ENCODE measurements around the gene THAP7. TPM values are rescaled to one million over a fixed set of nuclear protein-coding genes. Genes with fewer than 3 reads are reported as not detected.

THAP7 gene
- total RNA-seq, 1 donor from 2014 or later, result 12.2 TPM

DNA sequence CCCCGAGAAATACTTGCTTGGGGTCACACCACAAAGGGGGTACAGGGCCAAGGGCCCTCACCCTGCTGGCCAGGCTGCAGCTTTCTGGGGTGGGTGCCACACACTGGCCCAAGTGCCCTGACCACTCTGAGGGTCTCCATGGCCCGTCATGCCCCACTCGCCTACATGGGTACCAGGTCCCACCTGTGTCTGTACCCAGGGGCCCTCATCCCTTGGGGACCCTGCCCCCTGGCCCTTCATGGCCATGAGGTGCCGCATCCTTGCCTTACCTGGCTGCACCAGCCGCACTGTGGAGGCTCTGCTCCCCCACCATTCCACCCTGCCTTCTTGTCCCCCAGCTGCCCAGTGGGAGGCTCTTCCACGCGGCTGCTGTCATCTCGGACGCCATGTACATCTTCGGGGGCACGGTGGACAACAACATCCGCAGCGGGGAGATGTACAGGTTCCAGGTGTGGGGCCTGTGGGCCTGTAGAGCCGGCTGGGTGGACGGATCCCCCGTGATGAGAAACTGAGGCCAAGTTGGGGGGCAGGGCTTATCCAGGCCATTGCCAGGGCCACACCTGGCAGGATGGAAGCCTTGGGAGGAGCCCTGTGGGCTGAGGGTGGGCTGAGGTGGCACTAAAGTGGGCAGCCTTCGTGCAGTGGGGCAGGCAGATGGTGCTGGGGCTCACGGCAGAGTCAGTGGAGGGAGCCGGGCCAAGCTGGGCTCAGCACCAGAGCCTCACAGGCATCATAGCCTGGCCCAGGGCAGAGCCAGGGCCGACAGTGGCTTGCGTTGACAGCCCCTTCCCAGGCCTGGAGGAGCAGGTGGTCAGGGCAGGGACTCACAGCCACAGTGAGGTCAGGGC, 9.2 kb downstream of the THAP7 start:
- FAIRE-seq (no peak), DNase-seq (ENCODE audit: low read depth) (no peak)
- TF ChIP-seq, protein P1, sequence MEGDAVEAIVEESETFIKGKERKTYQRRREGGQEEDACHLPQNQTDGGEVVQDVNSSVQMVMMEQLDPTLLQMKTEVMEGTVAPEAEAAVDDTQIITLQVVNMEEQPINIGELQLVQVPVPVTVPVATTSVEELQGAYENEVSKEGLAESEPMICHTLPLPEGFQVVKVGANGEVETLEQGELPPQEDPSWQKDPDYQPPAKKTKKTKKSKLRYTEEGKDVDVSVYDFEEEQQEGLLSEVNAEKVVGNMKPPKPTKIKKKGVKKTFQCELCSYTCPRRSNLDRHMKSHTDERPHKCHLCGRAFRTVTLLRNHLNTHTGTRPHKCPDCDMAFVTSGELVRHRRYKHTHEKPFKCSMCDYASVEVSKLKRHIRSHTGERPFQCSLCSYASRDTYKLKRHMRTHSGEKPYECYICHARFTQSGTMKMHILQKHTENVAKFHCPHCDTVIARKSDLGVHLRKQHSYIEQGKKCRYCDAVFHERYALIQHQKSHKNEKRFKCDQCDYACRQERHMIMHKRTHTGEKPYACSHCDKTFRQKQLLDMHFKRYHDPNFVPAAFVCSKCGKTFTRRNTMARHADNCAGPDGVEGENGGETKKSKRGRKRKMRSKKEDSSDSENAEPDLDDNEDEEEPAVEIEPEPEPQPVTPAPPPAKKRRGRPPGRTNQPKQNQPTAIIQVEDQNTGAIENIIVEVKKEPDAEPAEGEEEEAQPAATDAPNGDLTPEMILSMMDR (IDR thresholded peaks at IDR 0.05; ENCODE audit: insufficient read depth, low read depth, low read length), result no peak
- TF ChIP-seq EZH2 (IDR thresholded peaks at IDR 0.05; ENCODE audit: insufficient read depth, low read length), result no peak

DNA sequence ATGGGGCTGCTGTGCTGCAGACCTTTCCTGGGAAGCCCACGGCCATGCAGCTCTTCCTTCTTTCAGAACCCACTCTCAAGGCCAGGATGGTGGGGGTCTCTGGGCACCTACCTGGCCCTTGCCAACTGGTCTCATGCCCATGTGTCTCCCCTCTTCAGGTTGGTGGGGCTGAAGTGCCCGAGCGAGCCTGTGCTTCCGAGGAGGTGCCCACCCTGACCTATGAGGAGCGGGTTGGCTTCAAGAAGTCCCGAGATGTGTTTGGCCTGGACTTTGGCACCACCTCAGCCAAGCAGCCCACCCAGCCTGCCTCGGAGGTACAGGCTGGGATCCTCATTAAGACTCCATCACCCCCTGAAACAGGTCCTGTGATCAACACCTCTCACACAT, 9.9 kb downstream of the THAP7 start:
- no peak overlapping the region for H3K4me2 ChIP-seq (ENCODE audit: low read length)
- H3K9ac ChIP-seq (ENCODE audit: low read length), result no peak overlapping the region
- peaks cover 14% of the 10 kb centered on the region for H4K20me1 ChIP-seq (ENCODE audit: insufficient read depth, low read length)
- H3K36me3 Mint-ChIP-seq (ENCODE audit: low read depth, unreplicated experiment), result peaks cover 12% of the 10 kb centered on the region
- no peaks in the 10 kb centered on the region for H3K4me1 Mint-ChIP-seq (ENCODE audit: low read depth, unreplicated experiment)
- FAIRE-seq, result no peak
- no peak overlapping the region for H3K27ac Mint-ChIP-seq (ENCODE audit: unreplicated experiment)
- no peaks in the 10 kb centered on the region for H3K9me3 ChIP-seq (ENCODE audit: insufficient read depth, low read depth, low read length)
- H3K4me3 ChIP-seq (ENCODE audit: insufficient read depth, low read depth, low read length), result no peak overlapping the region
- H3K4me3 Mint-ChIP-seq (ENCODE audit: unreplicated experiment), result no peak overlapping the region
- no peak for DNase-seq (ENCODE audit: low read depth)
- no peaks in the 10 kb centered on the region for H3K9me3 Mint-ChIP-seq (ENCODE audit: unreplicated experiment)
- H3K27me3 ChIP-seq (ENCODE audit: insufficient read depth, low read length), result no peaks in the 10 kb centered on the region
- no peak for TF ChIP-seq EZH2 (IDR thresholded peaks at IDR 0.05; ENCODE audit: insufficient read depth, low read length)
- TF ChIP-seq, protein P1 (IDR thresholded peaks at IDR 0.05; ENCODE audit: insufficient read depth, low read depth, low read length), result no peak
- H3K27ac ChIP-seq (ENCODE audit: low read depth, low read length), result no peak overlapping the region
- peaks cover 6% of the 10 kb centered on the region for H3K4me1 ChIP-seq (ENCODE audit: insufficient read depth, low read length)
- H3K79me2 ChIP-seq (ENCODE audit: insufficient read depth, low read length), result no peaks in the 10 kb centered on the region
- H3K36me3 ChIP-seq (ENCODE audit: insufficient read depth, low read length), result no peaks in the 10 kb centered on the region
- H2AFZ ChIP-seq (ENCODE audit: low read depth, low read length), result no peak overlapping the region
- no peaks in the 10 kb centered on the region for H3K27me3 Mint-ChIP-seq (ENCODE audit: low read depth, unreplicated experiment)

More for the DNA sequence above, 9.2 kb downstream of the THAP7 start:
- Mint-ChIP-seq H3K4me3 (ENCODE audit: unreplicated experiment) (no peak overlapping the region), H3K27me3 (ENCODE audit: low read depth, unreplicated experiment) (no peaks in the 10 kb centered on the region), H3K4me1 (ENCODE audit: low read depth, unreplicated experiment) (no peaks in the 10 kb centered on the region), H3K27ac (ENCODE audit: unreplicated experiment) (no peak overlapping the region), H3K36me3 (ENCODE audit: low read depth, unreplicated experiment) (peaks cover 11% of the 10 kb centered on the region), H3K9me3 (ENCODE audit: unreplicated experiment) (no peaks in the 10 kb centered on the region)
- H3K27me3 ChIP-seq (ENCODE audit: insufficient read depth, low read length), result no peaks in the 10 kb centered on the region
- H4K20me1 ChIP-seq (ENCODE audit: insufficient read depth, low read length), result peaks cover 14% of the 10 kb centered on the region
- no peak overlapping the region for H3K4me3 ChIP-seq (ENCODE audit: insufficient read depth, low read depth, low read length)
- H3K4me2 ChIP-seq (ENCODE audit: low read length), result no peak overlapping the region
- no peak overlapping the region for H2AFZ ChIP-seq (ENCODE audit: low read depth, low read length)
- H3K9ac ChIP-seq (ENCODE audit: low read length), result no peak overlapping the region
- H3K36me3 ChIP-seq (ENCODE audit: insufficient read depth, low read length), result no peaks in the 10 kb centered on the region
- H3K79me2 ChIP-seq (ENCODE audit: insufficient read depth, low read length), result no peaks in the 10 kb centered on the region
- peaks cover 6% of the 10 kb centered on the region for H3K4me1 ChIP-seq (ENCODE audit: insufficient read depth, low read length)
- H3K27ac ChIP-seq (ENCODE audit: low read depth, low read length), result no peak overlapping the region
- no peaks in the 10 kb centered on the region for H3K9me3 ChIP-seq (ENCODE audit: insufficient read depth, low read depth, low read length)
